HG03108 (cell line): Measurements from ENCODE around the gene XRCC2.

Experiments used
- ATAC-seq: cut with Tn5 transposase; IDR thresholded peaks from one replicate; pipeline ENCODE4 v1.9.1; 2021; ENCODE audit warnings: moderate library complexity; ENCODE audit not compliant: unreplicated experiment

The XRCC2 gene

DNA sequence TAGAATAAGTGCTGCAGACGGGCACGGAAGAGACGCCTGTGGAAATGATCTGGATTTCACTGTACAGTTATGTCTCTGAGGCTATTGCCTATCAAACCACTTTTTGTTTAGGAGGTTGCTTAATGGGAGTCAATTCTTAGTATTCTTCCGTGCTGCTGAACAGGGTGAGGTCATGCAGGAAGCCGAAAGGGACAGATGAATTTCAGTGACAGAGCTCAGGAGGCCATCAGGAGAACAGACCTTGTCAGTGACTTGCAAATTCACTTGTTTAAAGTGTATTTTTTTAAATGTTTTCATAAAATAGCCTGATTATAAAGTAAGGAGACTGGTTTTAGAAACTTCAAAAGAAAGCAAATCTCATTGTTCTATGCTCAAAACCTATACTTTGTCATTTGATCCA, 58.9 kb downstream of the XRCC2 start:
- no peak for ATAC-seq

DNA sequence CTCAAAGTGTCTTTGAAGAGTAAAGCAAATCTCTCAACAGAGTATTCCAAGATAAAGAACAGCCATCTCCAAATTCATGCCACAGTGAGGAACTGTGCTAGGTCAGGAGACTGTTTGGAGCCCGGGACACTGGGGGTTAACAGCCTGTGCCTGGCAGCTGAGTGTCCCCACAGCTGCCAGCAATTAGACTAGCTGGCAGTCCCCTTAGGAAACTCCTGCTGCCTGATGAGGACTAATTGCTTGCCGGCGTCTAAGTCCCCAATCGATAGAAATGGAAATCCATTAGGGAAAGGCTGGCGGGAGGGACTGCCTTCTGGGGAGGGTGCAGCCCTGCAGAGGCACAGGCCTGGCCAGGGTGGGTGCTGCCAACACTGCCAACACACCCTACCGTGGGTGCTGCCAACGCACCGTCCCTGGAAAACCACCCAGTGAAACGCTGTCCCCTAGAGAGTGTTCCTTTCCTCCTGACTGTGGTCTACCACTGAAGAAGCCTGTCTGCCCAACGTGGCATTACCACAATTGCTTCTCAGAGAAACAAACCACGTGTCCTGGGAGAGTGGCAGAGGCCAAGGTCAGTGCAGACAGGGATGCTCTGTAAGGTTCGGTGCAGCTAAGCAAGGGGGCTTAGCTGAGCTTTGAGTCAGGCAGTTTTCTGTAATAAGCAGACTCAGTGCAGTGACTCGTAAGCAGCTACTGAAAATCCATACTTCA, 60.8 kb downstream of the XRCC2 start:
- no peak for ATAC-seq

DNA sequence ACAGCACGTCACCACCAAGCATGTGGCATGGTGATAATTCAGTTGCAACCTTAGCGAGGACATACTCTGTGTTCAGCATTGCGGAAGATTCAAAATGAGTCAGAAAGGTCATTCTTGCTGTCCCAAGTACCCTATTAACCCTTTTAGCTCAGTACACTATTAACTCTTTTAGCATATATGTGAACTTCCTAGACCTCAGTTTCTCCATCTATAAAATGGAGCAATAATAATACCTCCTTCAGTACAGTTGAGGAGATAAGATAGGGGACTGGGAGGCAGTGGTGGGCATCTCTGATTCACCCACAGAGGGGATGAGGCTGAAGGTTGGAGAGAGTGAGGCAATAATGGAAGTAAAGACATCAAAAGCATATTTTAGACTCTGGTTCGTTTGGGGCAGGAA, 67.3 kb downstream of the XRCC2 start:
- ATAC-seq, result no peak

DNA sequence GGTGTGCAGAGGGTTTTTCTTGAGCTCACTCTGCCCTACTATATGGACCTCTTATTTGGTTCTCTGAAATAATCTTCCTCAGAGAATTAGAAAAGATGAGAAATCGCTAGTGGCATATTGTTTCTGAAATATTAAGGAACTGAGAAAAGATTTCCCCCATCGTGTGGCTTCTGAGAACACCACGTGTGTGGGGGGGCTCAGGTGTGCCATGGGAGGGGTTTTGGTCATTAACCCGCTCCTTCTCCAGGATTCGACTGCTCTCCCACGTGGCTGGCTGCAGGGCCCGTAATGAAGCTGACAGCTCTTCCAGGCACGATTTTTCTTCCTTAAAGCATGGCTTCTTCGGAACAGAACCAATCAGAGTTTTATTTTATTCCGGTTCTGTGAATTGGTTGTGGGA, 67.7 kb downstream of the XRCC2 start:
- ATAC-seq, result no peak

DNA sequence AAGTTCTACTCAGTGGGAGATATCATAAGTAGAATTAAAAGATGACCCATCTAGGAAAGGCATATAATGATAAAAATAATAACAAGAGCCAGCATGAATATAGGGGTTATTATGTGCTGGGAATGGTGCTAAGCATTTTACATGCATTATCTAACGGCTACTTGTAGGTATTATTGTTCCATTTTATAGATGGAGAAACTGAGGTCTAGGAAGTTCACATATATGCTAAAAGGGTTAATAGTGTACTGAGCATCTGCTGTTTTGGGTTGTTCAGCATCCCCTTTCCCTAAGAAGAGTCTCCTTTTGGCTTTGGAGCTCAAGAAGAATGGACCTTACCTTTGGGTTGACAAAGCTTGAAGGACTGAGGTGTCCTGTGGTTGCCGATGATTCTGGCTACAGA, 68.9 kb downstream of the XRCC2 start:
- no peak for ATAC-seq

DNA sequence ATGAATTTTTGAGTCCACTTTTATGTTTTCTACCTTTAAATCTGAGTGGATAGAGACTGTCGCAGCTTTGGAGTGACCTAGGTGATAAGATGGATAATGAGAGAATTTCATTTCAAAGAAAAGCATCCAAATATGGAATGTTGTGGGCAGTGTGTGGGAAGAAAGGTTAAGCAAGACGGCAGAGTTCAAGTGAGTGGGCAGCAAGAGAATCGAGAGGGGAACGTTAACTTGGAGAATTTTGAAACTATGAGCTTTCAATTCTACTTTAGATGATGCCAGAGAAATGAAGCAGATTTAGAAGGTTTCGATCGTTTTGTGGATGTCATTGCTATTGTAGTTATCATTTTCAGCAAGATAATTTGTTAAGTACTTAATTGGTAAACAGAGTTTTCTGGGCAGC, 73.0 kb downstream of the XRCC2 start:
- ATAC-seq, result no peak

DNA sequence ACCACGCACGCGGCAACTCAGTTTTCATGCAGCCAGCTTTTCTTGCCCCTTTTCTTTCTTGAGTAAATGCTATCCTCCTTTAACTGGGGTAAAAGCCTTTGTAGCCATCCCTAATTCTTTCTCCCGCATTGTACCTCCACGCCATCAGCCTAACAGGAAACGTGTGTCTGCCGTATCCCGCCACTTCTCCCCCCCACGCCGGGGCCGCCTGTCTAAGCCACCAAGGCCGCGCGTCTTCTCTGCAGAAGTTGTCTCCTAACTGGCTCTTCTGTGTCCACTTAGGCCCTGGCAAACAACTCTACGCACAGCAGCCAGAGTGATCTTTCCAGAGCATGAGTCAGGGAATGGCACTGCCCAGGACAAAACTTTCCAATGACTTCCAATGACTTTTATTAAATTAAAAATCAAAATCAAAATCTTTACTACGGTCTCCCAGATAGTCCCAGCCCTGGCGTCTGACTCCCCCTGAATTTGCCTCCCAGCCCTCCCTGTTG, 74.6 kb downstream of the XRCC2 start:
- no peak for ATAC-seq

DNA sequence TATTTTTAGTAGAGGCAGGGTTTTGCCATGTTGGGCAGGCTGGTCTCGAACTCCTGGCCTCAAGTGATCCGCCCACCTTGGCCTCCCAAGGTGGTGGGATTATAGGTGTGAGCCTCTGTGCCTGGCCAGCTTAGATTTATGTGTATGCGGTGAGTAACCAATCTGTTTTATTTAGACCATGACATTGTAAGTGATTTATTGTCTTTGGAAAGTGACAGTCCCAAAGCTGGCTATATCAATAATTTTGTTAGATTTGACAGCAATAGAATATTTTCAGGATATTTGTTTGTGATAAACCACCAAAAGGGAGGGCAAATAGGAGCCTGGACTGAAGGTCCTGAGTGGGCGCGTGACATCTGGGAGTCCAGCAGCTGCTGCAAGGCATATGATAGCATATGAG, 75.7 kb downstream of the XRCC2 start:
- ATAC-seq, result no peak

DNA sequence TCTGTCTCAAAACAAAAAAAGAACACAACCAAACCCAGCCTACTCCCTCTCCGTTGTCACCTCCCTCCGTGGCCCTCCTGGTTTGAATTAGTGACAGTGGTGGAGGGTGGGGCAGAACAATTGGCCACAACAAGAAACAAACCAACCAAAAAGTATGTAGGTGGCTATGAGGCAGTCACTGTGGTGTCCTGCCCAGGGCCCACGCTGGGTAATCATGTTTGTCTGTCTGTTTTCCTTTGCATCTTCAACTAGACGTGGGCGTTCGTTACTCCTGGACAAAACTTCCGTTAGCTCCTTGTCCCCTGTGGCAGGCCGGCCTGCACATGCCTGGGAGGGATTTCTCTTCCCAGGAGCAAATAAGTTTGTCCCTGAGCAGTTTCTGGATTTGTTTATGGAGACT, 78.4 kb downstream of the XRCC2 start:
- ATAC-seq, result no peak

DNA sequence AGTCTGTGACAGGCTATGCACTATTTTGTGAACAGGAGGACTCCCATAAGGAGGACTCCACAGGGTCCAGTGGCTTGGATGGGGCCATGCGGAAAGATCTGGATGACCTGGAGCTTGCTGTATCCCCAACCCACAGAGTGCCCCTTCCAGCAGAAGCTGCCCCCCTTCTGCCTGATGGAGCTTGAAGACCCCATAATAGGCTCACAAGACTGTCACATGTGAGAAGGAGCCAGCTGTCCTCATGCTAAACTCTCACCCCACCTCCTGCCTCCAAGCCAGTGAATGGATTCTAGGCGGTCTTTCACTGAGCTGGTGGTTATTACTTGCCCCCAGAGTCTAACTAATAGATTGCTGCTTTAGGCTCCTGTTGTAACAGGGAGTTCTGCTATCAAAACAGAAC, 79.1 kb downstream of the XRCC2 start:
- ATAC-seq, result no peak
